HG03135 (cell line): ENCODE data around the gene CCT3.
A peak's percentile ranks its signal among the peaks of the same experiment; 100 is the strongest.

Experiments used
- ATAC-seq: cut with Tn5 transposase; IDR thresholded peaks from one replicate; pipeline ENCODE4 v1.9.1; 2021; ENCODE audit warnings: mild to moderate bottlenecking, moderate library complexity; ENCODE audit not compliant: unreplicated experiment

The CCT3 gene

DNA sequence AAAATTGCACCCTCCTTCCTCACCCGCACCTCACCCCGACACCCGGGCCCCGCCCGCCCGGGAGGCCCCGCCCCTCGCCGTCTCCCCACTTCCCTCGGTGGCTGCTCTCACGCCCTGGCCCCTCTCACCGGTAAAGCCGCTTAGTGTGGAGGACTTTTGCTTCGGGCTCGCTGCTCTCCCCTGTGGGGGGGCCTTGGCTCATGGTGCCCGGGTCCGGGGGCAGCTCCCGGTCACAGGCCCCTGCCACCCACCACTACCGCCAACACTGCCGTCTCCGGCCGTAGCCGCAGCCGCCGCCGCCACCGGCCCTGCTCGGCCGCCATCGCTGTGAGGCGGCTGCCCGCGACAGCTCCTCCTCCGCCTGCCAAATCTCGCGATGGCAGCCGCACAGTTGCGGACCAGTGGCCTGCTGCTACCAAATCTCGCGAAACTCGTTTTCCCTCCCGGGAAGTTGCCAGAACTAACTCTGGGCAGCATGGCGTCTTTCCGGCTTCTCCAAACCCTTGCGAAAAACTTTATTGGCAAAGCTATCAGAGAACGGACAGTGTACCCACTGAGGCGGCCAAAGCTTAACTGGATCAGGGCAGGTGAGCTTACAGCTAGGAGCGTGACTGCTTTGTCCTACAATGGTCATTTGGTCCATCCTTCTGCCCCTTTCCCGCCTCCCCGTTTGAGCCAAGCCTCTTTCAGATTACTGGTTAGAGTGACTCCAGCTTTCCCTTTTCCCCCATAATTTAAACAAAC is 55.4 kb downstream of the CCT3 start, which contains the start of gene SMG5:
Gene SMG5, minus strand, starts transcription at position 347 of the 744 bp plus-strand sequence. Its CDS starts 145 bp downstream, at position 202.
- peak; percentile 76 for ATAC-seq

DNA sequence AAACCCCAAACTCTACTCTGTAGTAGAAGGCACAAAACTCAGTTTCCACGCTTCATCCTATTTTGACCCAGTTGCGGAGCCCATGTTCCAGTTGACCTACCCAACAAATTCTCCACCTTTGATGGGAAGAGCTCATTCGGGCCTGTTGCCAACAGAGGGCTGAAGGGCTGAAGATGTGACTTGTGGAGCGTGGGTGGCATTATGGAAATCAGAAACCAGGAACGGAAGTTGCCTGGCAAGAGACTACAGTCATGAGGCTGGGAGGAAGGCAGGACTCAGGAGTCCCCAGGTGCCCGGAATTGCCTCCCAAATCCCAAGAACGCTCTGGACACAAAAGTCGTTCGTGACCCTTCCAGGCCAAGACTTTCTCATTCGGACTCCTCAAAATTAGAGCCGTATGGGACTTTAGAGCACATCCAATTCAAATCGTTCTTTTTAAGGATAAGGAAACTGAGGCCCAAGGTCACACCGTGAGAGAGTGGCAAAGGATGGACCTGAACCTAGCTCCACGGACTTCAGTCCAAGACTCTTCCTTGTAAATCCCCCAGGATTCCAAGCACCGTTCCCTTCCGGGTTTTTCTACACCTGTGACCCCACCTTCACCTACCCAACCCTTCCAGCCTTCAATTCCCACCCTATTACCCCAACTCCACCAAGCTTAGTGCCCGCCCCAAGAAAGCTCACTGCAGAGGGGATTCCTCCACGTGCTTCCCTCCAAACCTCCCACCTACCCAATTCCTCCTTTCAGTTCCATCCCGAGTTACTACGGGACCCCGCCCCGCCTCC is 56.2 kb downstream of the CCT3 start:
- ATAC-seq = no peak

DNA sequence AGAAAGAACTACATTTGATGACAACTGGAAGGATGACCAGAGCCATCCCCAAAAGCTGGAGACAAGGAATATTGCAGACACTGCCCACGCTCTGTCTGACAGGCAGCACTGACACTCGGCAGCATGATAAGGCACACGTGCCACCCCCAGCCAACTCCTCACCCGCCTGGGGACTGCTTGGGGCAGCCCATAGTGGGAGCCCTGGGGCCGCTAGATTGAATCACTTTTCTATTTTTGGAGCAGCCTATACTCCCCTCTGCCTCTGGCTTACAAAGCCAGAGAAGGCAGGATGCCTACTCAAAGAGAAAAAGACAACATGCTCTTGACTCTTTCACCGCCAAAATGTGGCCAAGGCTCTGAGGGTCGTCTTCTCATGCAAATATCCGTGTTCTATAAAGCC is 56.8 kb downstream of the CCT3 start:
- ATAC-seq = peak; percentile 40

DNA sequence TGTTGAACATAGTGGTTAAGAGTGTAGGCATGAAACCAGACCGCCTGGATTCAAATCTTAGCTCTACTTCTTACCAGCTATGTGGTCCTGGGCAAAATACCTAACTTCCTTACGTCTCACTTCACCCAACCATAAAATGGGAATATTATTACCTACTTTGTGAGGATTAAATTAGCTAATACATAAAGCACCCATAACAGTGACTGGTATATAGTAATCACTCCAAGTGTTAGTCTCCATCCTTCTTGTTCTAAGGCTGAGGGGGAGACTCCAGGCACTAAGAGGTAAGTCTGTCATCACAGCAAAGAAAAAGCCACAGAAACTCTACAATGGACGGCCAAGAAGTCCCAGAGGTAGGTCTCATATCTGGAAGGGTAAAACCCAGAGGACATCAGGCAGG is 58.3 kb downstream of the CCT3 start:
- no peak for ATAC-seq

DNA sequence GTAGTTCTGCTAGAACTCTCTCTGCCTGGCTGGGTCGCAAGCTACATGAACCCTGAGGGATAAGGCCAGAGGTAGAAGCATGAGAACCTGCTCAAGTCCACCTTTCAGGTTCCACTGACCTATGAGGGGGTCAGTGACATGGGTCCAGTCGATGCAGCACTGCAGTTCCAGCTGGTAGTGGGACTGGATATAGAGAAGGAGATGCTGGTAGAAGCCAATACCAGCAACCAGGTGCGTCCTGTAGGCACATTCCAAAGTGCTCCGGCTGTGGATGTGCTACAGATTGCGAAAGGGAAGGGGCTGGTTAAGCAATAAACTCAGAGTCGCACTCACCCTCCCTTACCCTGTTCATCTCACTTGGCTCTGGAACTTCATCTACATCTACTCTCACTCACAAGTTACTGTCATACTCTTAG is 61.1 kb downstream of the CCT3 start:
- ATAC-seq = no peak

DNA sequence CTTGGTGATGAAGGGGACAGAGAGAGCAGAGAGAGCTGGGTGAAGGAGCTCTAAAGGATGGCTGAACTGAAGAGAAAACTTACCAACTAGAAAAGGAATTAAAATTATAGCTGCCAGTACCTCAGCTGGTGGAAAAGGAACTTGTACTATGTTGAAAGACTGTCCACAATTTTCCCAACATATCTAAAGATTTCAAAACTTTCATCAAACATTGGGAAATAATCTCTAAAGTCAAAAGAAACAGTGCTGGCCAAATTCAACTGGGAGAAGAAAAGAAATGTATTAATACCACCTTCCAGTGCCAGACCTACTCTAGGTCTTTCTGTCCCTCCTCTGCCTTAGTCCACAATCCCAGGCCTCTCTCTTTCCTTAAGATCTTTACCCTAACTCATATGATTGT is 61.6 kb downstream of the CCT3 start:
- no peak for ATAC-seq

DNA sequence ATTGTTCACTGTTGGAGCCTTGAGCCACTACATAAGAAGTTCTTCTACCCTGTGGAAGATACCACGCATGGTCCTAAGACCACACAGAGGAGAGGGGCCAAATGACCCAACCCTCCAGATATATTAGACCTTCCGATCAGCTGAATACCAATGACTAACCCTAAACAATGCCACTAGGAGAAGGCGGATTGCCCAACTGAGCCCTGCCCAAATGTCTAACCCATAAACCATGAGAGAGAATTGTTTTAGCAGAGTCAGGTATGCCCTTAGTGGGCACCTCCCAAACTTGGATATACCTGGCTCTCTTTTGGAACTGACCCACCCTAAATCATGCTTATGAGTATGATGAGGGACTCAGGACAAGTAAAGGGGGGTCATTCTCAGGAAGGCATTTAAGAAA is 67.8 kb downstream of the CCT3 start:
- no peak for ATAC-seq

DNA sequence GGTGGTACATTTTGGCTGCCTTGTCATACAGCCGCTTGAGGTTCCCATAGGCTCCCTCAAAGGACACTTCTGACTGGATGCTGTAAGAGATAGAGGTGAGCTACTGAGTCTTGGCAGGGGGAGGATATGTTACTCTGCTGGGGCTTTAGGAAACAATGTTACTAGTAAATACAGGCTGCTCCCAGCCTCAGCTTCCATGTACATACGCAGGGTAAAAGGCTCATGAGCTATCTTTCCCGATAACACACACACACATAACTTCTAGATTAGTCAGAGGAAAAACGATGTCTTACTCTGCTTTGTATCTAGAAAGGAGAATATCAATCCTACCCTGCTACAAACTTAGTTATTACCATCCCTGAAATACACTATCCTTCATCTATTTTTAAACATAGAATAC is 69.8 kb downstream of the CCT3 start:
- no peak for ATAC-seq

DNA sequence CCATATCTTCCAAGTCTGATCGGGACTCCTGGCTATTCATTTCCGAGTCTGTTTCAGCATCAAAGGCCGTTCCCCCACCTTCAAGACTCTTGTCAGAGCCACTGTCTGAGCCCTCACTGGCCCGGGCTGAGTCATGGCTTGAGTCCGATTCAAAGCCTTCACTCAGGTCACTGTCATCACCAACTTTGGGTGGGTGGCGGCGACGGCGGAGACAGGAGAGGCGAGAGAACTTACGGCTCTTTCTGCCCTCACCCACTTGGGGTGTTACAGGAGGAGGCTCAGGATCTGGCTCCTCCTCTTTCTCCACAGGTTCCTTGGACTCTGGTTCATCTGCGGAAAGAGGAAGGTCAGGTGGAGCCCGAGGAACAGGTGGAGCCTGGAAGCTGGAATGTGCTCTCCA is 72.0 kb downstream of the CCT3 start:
- ATAC-seq = no peak

DNA sequence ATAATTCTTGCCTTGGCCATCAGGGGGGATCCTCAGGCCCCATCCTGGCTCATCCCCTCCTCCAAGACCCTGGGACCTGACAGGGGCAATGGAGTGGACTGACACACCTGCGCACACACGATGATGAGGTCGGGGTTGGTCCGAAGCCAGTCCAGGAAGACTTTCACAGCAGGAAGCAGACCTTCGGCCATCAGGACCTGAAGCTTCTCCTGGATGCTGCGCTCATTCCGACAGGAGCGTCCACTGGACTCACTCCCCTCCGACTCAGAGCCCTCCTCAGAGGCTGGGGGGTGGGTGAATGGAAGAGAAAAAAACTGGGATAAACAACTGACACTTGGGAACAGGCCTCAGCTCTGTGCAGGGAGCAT is 74.8 kb downstream of the CCT3 start:
- no peak for ATAC-seq

DNA sequence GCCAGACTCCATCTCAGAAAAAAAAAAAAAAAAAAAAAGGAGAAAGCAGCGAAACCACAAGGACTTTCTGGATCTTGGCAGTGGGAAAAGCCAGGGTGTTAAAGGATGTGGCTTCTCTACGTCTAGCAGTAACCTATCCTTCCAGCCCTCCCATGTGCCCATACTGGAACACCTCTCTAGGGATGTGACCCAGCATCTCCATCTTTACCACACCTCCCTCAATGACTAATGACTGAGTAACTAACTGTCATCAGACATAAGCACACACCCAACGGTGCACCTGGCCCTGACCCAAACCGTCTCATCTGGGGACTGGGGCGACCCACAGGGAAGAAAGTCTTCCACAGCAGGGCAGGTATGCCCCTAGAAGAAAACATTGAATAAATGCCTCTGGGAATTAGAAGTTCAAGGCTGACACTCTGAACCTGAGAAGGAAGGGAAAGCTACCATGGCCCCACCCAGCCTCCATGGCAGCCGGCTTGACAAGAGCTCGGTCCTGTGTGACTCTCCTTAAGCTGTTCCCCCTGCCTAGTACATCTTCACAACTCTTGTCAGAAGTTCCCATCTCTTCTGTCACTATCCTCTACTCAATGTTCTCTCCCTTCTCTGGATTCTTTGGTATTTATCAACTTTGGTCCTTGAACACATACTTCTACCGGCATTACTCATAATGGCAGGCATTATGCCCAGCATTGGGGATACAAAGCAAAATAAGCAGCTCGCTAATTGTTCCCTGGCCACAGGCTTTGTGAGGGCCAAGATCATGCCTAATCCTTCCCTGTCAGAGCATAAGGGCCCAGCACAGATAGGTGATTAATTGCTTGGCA is 75.4 kb downstream of the CCT3 start:
- no peak for ATAC-seq

DNA sequence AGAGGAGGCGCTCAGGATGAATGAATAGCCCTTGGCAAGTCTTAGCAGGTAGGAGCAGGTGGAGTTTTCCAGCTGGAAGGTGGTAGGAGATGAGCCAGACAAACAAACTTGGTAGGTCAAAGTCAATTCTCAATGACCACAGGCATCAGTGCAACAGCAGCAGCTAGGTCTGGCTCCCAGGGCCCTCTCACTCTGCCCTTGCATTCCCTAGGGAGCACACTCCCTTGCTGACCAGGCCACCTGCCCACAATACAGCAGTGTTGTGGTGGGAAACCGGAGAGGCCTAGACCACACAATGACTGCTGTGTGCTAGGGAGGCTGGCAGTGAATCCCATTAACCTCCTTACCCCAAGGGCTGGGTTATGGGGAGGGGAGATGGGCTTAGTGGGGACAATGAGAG is 77.2 kb downstream of the CCT3 start:
- no peak for ATAC-seq

DNA sequence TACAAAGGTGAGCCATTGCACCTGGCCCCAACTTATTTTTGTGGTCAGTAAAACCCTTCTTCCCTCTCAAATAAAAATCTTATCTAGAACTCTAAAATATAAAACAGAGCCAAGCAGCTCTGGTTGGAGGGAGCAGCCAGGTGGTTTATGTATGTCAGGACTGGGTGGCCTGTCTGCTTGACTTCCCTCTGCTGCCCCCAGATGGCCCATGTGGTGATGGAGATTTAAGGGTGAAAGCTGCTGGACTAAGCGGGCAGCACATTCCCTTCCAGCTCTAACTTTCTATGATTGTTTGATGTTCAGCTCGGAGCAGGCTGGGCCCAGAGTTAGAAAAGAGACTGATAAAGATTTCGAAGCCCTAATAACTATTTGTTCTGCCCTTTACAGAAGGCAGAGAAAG is 78.3 kb downstream of the CCT3 start:
- ATAC-seq = no peak
